HG02759 (cell line): ENCODE data around the gene RPA3.
A peak's percentile ranks its signal among the peaks of the same experiment; 100 is the strongest.

Source experiments
- ATAC-seq: cut with Tn5 transposase; IDR thresholded peaks from one replicate; pipeline ENCODE4 v1.9.1; 2021; ENCODE audit warnings: mild to moderate bottlenecking, moderate library complexity; ENCODE audit not compliant: unreplicated experiment

Gene RPA3

GRCh38 chr7:7654964-7655715 lies 63.3 kb downstream of the RPA3 start:
- ATAC-seq = no peak

GRCh38 chr7:7653593-7654187 lies 64.7 kb downstream of the RPA3 start:
- no peak for ATAC-seq

GRCh38 chr7:7652798-7653540 lies 65.4 kb downstream of the RPA3 start:
- no peak for ATAC-seq

GRCh38 chr7:7651479-7651878 lies 66.9 kb downstream of the RPA3 start:
- ATAC-seq = no peak

- ATAC-seq = no peak
These were observed 67.7 kb downstream of the RPA3 start for GRCh38 chr7:7650682-7651206.

- ATAC-seq = no peak
These were observed 70.8 kb downstream of the RPA3 start for GRCh38 chr7:7647495-7648036.

GRCh38 chr7:7642081-7642480 lies 76.3 kb downstream of the RPA3 start:
- ATAC-seq = no peak

GRCh38 chr7:7641129-7641663 lies 77.2 kb downstream of the RPA3 start:
- ATAC-seq = peak; percentile 9

- ATAC-seq = peak; percentile 99
These were observed 77.9 kb downstream of the RPA3 start, which contains the start of gene UMAD1 for GRCh38 chr7:7640221-7641128. UMAD1 (plus strand) TSS chr7:7640752; CDS start chr7:7673372, 32,620 bp downstream.

- ATAC-seq = no peak
These were observed 78.6 kb downstream of the RPA3 start for GRCh38 chr7:7639847-7640220.

- ATAC-seq = no peak
These were observed 79.0 kb downstream of the RPA3 start for GRCh38 chr7:7639421-7639820.

- ATAC-seq = no peak
These were observed 87.6 kb downstream of the RPA3 start for GRCh38 chr7:7630626-7631329.

GRCh38 chr7:7628476-7628875 lies 89.9 kb downstream of the RPA3 start:
- ATAC-seq = no peak

GRCh38 chr7:7620644-7621210 lies 97.7 kb downstream of the RPA3 start:
- no peak for ATAC-seq

GRCh38 chr7:7620236-7620635 lies 98.2 kb downstream of the RPA3 start:
- ATAC-seq = no peak

GRCh38 chr7:7618410-7618809 lies 100.0 kb downstream of the RPA3 start:
- no peak for ATAC-seq

- no peak for ATAC-seq
These were observed 100.9 kb downstream of the RPA3 start for GRCh38 chr7:7617550-7617949.

GRCh38 chr7:7614018-7614741 lies 104.2 kb downstream of the RPA3 start:
- no peak for ATAC-seq
